HK-2 (cell line): Measurements from ENCODE around the gene TMEM163.

Experiments
- DNase-seq: peaks from one replicate; pipeline ENCODE4 v3.0.0-alpha.2; 2018; ENCODE audit not compliant: unreplicated experiment

TMEM163 gene

GRCh38 chr2:134435936-134436335 lies 282.9 kb downstream of the TMEM163 start:
- DNase-seq: no peak

- DNase-seq: no peak
Measured at GRCh38 chr2:134435505-134435904, 283.3 kb downstream of the TMEM163 start.

- DNase-seq: no peak
Measured at GRCh38 chr2:134433979-134434378, 284.8 kb downstream of the TMEM163 start.

GRCh38 chr2:134433469-134433868 lies 285.3 kb downstream of the TMEM163 start:
- no peak for DNase-seq

GRCh38 chr2:134432435-134432883 lies 286.3 kb downstream of the TMEM163 start:
- DNase-seq: peak; percentile 21

GRCh38 chr2:134431838-134432434 lies 286.9 kb downstream of the TMEM163 start:
- DNase-seq: no peak

GRCh38 chr2:134429886-134430285 lies 288.9 kb downstream of the TMEM163 start:
- no peak for DNase-seq

- no peak for DNase-seq
Measured at GRCh38 chr2:134426721-134427120, 292.1 kb downstream of the TMEM163 start.

GRCh38 chr2:134425724-134426496 lies 292.9 kb downstream of the TMEM163 start:
- DNase-seq: no peak

- no peak for DNase-seq
Measured at GRCh38 chr2:134421556-134422328, 297.1 kb downstream of the TMEM163 start.

- DNase-seq: no peak
Measured at GRCh38 chr2:134420920-134421319, 297.9 kb downstream of the TMEM163 start.

- DNase-seq: no peak
Measured at GRCh38 chr2:134420259-134420658, 298.5 kb downstream of the TMEM163 start.

- no peak for DNase-seq
Measured at GRCh38 chr2:134417968-134418582, 300.7 kb downstream of the TMEM163 start.

- DNase-seq: no peak
Measured at GRCh38 chr2:134416637-134417036, 302.2 kb downstream of the TMEM163 start.

GRCh38 chr2:134416018-134416417 lies 302.8 kb downstream of the TMEM163 start:
- DNase-seq: no peak

- no peak for DNase-seq
Measured at GRCh38 chr2:134413912-134414311, 304.9 kb downstream of the TMEM163 start.

- DNase-seq: no peak
Measured at GRCh38 chr2:134413430-134413829, 305.4 kb downstream of the TMEM163 start.

GRCh38 chr2:134412639-134412999 lies 306.2 kb downstream of the TMEM163 start:
- no peak for DNase-seq

- DNase-seq: peak; percentile 46
Measured at GRCh38 chr2:134411828-134412638, 306.8 kb downstream of the TMEM163 start.

GRCh38 chr2:134411279-134411827 lies 307.4 kb downstream of the TMEM163 start:
- DNase-seq: no peak

- DNase-seq: no peak
Measured at GRCh38 chr2:134410831-134411231, 308.0 kb downstream of the TMEM163 start.
